BLaER1 (cell line): ENCODE data around the gene S1PR3.

Source experiments
- H3K27ac ChIP-seq: shearing (Covaris generic); formaldehyde crosslinking; 2 replicates; pipeline ENCODE4 v1.8.1; 2022
- H3K27me3 ChIP-seq: shearing (Covaris generic); formaldehyde crosslinking; 2 replicates; pipeline ENCODE4 v1.8.1; 2022
- H3K36me3 ChIP-seq: shearing (Covaris generic); formaldehyde crosslinking; 2 replicates; pipeline ENCODE4 v1.8.1; 2022
- H3K4me1 ChIP-seq: shearing (Covaris generic); formaldehyde crosslinking; 2 replicates; pipeline ENCODE4 v1.8.1; 2022
- H3K4me2 ChIP-seq: shearing (Covaris generic); formaldehyde crosslinking; 2 replicates; pipeline ENCODE4 v1.8.1; 2022
- H3K4me3 ChIP-seq: shearing (Covaris generic); formaldehyde crosslinking; 2 replicates; pipeline ENCODE4 v1.8.1; 2022
- H3K9ac ChIP-seq: shearing (Covaris generic); formaldehyde crosslinking; 2 replicates; pipeline ENCODE4 v1.8.1; 2022
- H3K9me3 ChIP-seq: shearing (Covaris generic); formaldehyde crosslinking; 2 replicates; pipeline ENCODE4 v1.8.1; 2022
- H4K20me1 ChIP-seq: shearing (Covaris generic); formaldehyde crosslinking; 2 replicates; pipeline ENCODE4 v1.8.1; 2022
- Cebpa-rat ChIP-seq: shearing (Covaris generic); IDR thresholded peaks from 2 replicates; pipeline ENCODE4 v1.8.1; 2022

S1PR3 gene

GRCh38 chr9:89008744-89009545, 17.7 kb downstream of the S1PR3 start:
- H4K20me1 ChIP-seq: no peaks in the 10 kb centered on the region
- TF ChIP-seq Cebpa-rat: no peak
- no peaks in the 10 kb centered on the region for H3K4me1 ChIP-seq
- no peak overlapping the region for H3K9ac ChIP-seq
- no peaks in the 10 kb centered on the region for H3K36me3 ChIP-seq
- no peaks in the 10 kb centered on the region for H3K27me3 ChIP-seq
- H3K4me2 ChIP-seq: no peak overlapping the region
- no peak overlapping the region for H3K27ac ChIP-seq
- H3K4me3 ChIP-seq: no peak overlapping the region
- no peaks in the 10 kb centered on the region for H3K9me3 ChIP-seq

GRCh38 chr9:89009546-89009840, 18.2 kb downstream of the S1PR3 start:
- H3K9ac ChIP-seq: no peak overlapping the region
- no peak for TF ChIP-seq Cebpa-rat

GRCh38 chr9:89010056-89010455, 18.8 kb downstream of the S1PR3 start:
- Histone ChIP-seq H3K36me3 (no peaks in the 10 kb centered on the region), H3K4me3 (no peak overlapping the region), H3K27ac (no peak overlapping the region), H3K9me3 (no peaks in the 10 kb centered on the region), H3K27me3 (no peaks in the 10 kb centered on the region), H3K9ac (no peak overlapping the region), H4K20me1 (no peaks in the 10 kb centered on the region), H3K4me1 (no peaks in the 10 kb centered on the region), H3K4me2 (no peak overlapping the region)
- no peak for TF ChIP-seq Cebpa-rat

More at GRCh38 chr9:89009546-89009840, 18.2 kb downstream of the S1PR3 start:
- H3K9me3 ChIP-seq: no peaks in the 10 kb centered on the region
- H3K36me3 ChIP-seq: no peaks in the 10 kb centered on the region
- no peak overlapping the region for H3K27ac ChIP-seq
- no peak overlapping the region for H3K4me3 ChIP-seq
- no peaks in the 10 kb centered on the region for H3K27me3 ChIP-seq
- H4K20me1 ChIP-seq: no peaks in the 10 kb centered on the region
- no peak overlapping the region for H3K4me2 ChIP-seq
- no peaks in the 10 kb centered on the region for H3K4me1 ChIP-seq

- H3K4me2 ChIP-seq: no peak overlapping the region
- H3K27ac ChIP-seq: no peak overlapping the region
- H3K4me3 ChIP-seq: no peak overlapping the region
- no peaks in the 10 kb centered on the region for H3K27me3 ChIP-seq
- no peaks in the 10 kb centered on the region for H3K36me3 ChIP-seq
- H3K9me3 ChIP-seq: no peaks in the 10 kb centered on the region
- H3K9ac ChIP-seq: no peak overlapping the region
- H3K4me1 ChIP-seq: no peaks in the 10 kb centered on the region
- TF ChIP-seq Cebpa-rat: no peak
- H4K20me1 ChIP-seq: no peaks in the 10 kb centered on the region
Measured at GRCh38 chr9:89010526-89011111, 19.4 kb downstream of the S1PR3 start.

GRCh38 chr9:89011683-89012082, 20.4 kb downstream of the S1PR3 start:
- Histone ChIP-seq H3K27me3 (no peaks in the 10 kb centered on the region), H3K36me3 (no peaks in the 10 kb centered on the region), H3K9ac (no peak overlapping the region), H3K4me1 (no peaks in the 10 kb centered on the region), H3K27ac (no peak overlapping the region), H3K9me3 (no peaks in the 10 kb centered on the region), H3K4me3 (no peak overlapping the region), H4K20me1 (no peaks in the 10 kb centered on the region), H3K4me2 (no peak overlapping the region)
- no peak for TF ChIP-seq Cebpa-rat

GRCh38 chr9:89012294-89013042, 21.2 kb downstream of the S1PR3 start:
- Histone ChIP-seq H3K27me3 (no peaks in the 10 kb centered on the region), H3K27ac (no peak overlapping the region), H3K9me3 (no peaks in the 10 kb centered on the region), H3K9ac (no peak overlapping the region), H4K20me1 (no peaks in the 10 kb centered on the region), H3K4me3 (no peak overlapping the region), H3K36me3 (no peaks in the 10 kb centered on the region), H3K4me2 (no peak overlapping the region), H3K4me1 (no peaks in the 10 kb centered on the region)
- TF ChIP-seq Cebpa-rat: no peak

- no peaks in the 10 kb centered on the region for H4K20me1 ChIP-seq
Measured at GRCh38 chr9:89013660-89014059, 22.4 kb downstream of the S1PR3 start.

GRCh38 chr9:89014153-89014552, 22.9 kb downstream of the S1PR3 start:
- Histone ChIP-seq H3K27me3 (no peaks in the 10 kb centered on the region), H3K4me3 (no peak overlapping the region)

More at GRCh38 chr9:89013660-89014059, 22.4 kb downstream of the S1PR3 start:
- no peak overlapping the region for H3K4me3 ChIP-seq
- no peaks in the 10 kb centered on the region for H3K4me1 ChIP-seq
- H3K36me3 ChIP-seq: no peaks in the 10 kb centered on the region
- no peaks in the 10 kb centered on the region for H3K27me3 ChIP-seq
- no peak for TF ChIP-seq Cebpa-rat
- H3K27ac ChIP-seq: no peak overlapping the region
- no peak overlapping the region for H3K9ac ChIP-seq
- H3K4me2 ChIP-seq: no peak overlapping the region
- H3K9me3 ChIP-seq: no peaks in the 10 kb centered on the region

GRCh38 chr9:89015336-89015735, 24.1 kb downstream of the S1PR3 start:
- TF ChIP-seq Cebpa-rat: no peak
- no peak overlapping the region for H3K4me3 ChIP-seq
- no peaks in the 10 kb centered on the region for H3K9me3 ChIP-seq

More at GRCh38 chr9:89014153-89014552, 22.9 kb downstream of the S1PR3 start:
- H3K9ac ChIP-seq: no peak overlapping the region
- H3K36me3 ChIP-seq: no peaks in the 10 kb centered on the region
- H3K4me1 ChIP-seq: no peaks in the 10 kb centered on the region
- no peaks in the 10 kb centered on the region for H4K20me1 ChIP-seq
- H3K9me3 ChIP-seq: no peaks in the 10 kb centered on the region
- H3K27ac ChIP-seq: no peak overlapping the region
- no peak overlapping the region for H3K4me2 ChIP-seq
- TF ChIP-seq Cebpa-rat: no peak

GRCh38 chr9:89020754-89021153, 29.5 kb downstream of the S1PR3 start:
- no peak overlapping the region for H3K9ac ChIP-seq
- H3K27me3 ChIP-seq: no peaks in the 10 kb centered on the region
- H3K9me3 ChIP-seq: no peaks in the 10 kb centered on the region
- H3K4me1 ChIP-seq: no peaks in the 10 kb centered on the region
- no peak for TF ChIP-seq Cebpa-rat
- no peaks in the 10 kb centered on the region for H3K36me3 ChIP-seq
- H3K4me3 ChIP-seq: no peak overlapping the region
- no peak overlapping the region for H3K4me2 ChIP-seq
- no peaks in the 10 kb centered on the region for H4K20me1 ChIP-seq
- no peak overlapping the region for H3K27ac ChIP-seq

More at GRCh38 chr9:89015336-89015735, 24.1 kb downstream of the S1PR3 start:
- H3K4me1 ChIP-seq: no peaks in the 10 kb centered on the region
- no peak overlapping the region for H3K27ac ChIP-seq
- no peak overlapping the region for H3K4me2 ChIP-seq
- H3K36me3 ChIP-seq: no peaks in the 10 kb centered on the region
- H3K27me3 ChIP-seq: no peaks in the 10 kb centered on the region
- no peaks in the 10 kb centered on the region for H4K20me1 ChIP-seq
- no peak overlapping the region for H3K9ac ChIP-seq
